OCI-LY7 (cell line): ENCODE data around the gene RRBP1. TPM values are rescaled to one million over a fixed set of nuclear protein-coding genes. Genes with fewer than 3 reads are reported as not detected.

Experiments
- BruUV-seq: library from RNA; stranded (reverse); fragments of 400-500 nt; replicated peaks from 2 replicates; lab custom pipeline; 2021; lab: Mats Ljungman, UMichigan
- CTCF ChIA-PET: fragments of 300-600 bp; sonication (Branson Sonifier 250); formaldehyde crosslinking; loops from one replicate; lab custom pipeline; 2022; ENCODE audit warnings: antibody characterized with exemption; ENCODE audit not compliant: unreplicated experiment; lab: Charles Lee
- POLR2A ChIA-PET: fragments of 300-600 bp; sonication (Branson Sonifier 250); formaldehyde crosslinking; loops from one replicate; lab custom pipeline; 2022; ENCODE audit warnings: antibody characterized with exemption; lab: Charles Lee
- DNase-seq: peaks from one replicate; pipeline ENCODE4 v3.0.0-alpha.2; 2015; ENCODE audit warnings: low spot score
- H2AFZ ChIP-seq: fragments of 200-600 bp; sonication (generic), shearing (Covaris generic); 2 replicates; pipeline ENCODE4 v1.6.1; 2014; ENCODE audit warnings: mild to moderate bottlenecking, antibody characterized with exemption, low read length, moderate library complexity
- H3K27ac ChIP-seq: fragments of 200-600 bp; sonication (generic); 2 replicates; pipeline ENCODE4 v1.5.1; 2014; ENCODE audit warnings: mixed run types, low read depth, mild to moderate bottlenecking, moderate library complexity, low read length, inconsistent platforms; ENCODE audit not compliant: poor library complexity, severe bottlenecking
- H3K36me3 ChIP-seq: fragments of 200-600 bp; sonication (generic); 2 replicates; pipeline ENCODE4 v1.6.1; 2014; ENCODE audit warnings: mild to moderate bottlenecking, antibody characterized with exemption, low read length, moderate library complexity, mixed read lengths; ENCODE audit not compliant: insufficient read depth
- H3K4me1 ChIP-seq: fragments of 200-600 bp; sonication (generic); 2 replicates; pipeline ENCODE4 v1.5.1; 2014; ENCODE audit warnings: mild to moderate bottlenecking, low read length; ENCODE audit not compliant: insufficient read depth, poor library complexity, severe bottlenecking
- H3K4me2 ChIP-seq: fragments of 200-600 bp; sonication (generic); 2 replicates; pipeline ENCODE4 v1.6.1; 2014; ENCODE audit warnings: mild to moderate bottlenecking, low read length
- H3K4me3 ChIP-seq: fragments of 200-600 bp; sonication (generic); 2 replicates; pipeline ENCODE4 v1.5.1; 2014; ENCODE audit warnings: mild to moderate bottlenecking, low read depth, low read length; ENCODE audit not compliant: poor library complexity, severe bottlenecking
- H3K79me2 ChIP-seq: fragments of 200-600 bp; sonication (generic); 2 replicates; pipeline ENCODE4 v1.6.1; 2016; ENCODE audit warnings: low read depth, mild to moderate bottlenecking, low read length, moderate library complexity, mixed read lengths; ENCODE audit not compliant: insufficient read depth
- H3K9me2 ChIP-seq: fragments of 200-600 bp; sonication (generic); 2 replicates; pipeline ENCODE4 v1.6.1; 2016; ENCODE audit warnings: mild to moderate bottlenecking, low read length, mixed read lengths; ENCODE audit not compliant: insufficient read depth
- H3K9me3 ChIP-seq: fragments of 200-600 bp; sonication (generic); 2 replicates; pipeline ENCODE4 v1.6.1; 2014; ENCODE audit warnings: mild to moderate bottlenecking, mixed run types, low read length, mixed read lengths
- H4K20me1 ChIP-seq: fragments of 200-600 bp; sonication (generic); 2 replicates; pipeline ENCODE4 v1.6.1; 2014; ENCODE audit warnings: mild to moderate bottlenecking, antibody characterized with exemption, low read length, moderate library complexity, mixed read lengths; ENCODE audit not compliant: insufficient read depth
- CTCF ChIP-seq: fragments of 200-600 bp; sonication (generic); conservative IDR thresholded peaks from 2 replicates; pipeline ENCODE4 v1.5.1; 2014; ENCODE audit warnings: mild to moderate bottlenecking, antibody characterized with exemption, low read length, moderate library complexity, mixed read lengths
- EZH2phosphoT487 ChIP-seq: fragments of 200-600 bp; sonication (generic); IDR thresholded peaks from 2 replicates; pipeline ENCODE4 v1.6.1; 2018; ENCODE audit warnings: low read depth, borderline replicate concordance, mild to moderate bottlenecking, mixed run types, antibody characterized with exemption, low read length, moderate library complexity, mixed read lengths
- intact Hi-C: fragments of 100-400 bp; cut with micrococcal nuclease; formaldehyde crosslinking; loops from one replicate; pipeline ENCODE4 v1.10.0; 2022; ENCODE audit not compliant: unreplicated experiment
- total RNA-seq, 2 experiments: library from RNA; depleted of rRNA in 1 of 2; stranded (reverse); fragments of >200 nt in 1 of 2; shearing (Covaris generic) in 1 of 2; gene quantifications; 2 replicates each; pipeline ENCODE4 v1.2.3, GENCODE V29; 2014 to 2022

Gene RRBP1
- total RNA-seq, 2 experiments from 2014 or later = 13.6 to 46.3 TPM

GRCh38 chr20:17679941-17680835 is 1.9 kb downstream of the RRBP1 start:
- H3K4me3 ChIP-seq = peak overlapping the region; percentile 74
- no peak for DNase-seq
- ChIA-PET CTCF (interaction anchor here (1.0 kb wide), 1 partner anchor 216 kb away, joined by 4 read pairs; no protein-coding TSS in a partner anchor), POLR2A (no interaction called here)
- H3K27ac ChIP-seq = no peak overlapping the region
- BruUV-seq = no TSS peak
- no peaks in the 10 kb centered on the region for H3K9me3 ChIP-seq
- peaks cover 15% of the 10 kb centered on the region for H3K4me1 ChIP-seq
- H3K36me3 ChIP-seq = peaks cover 5% of the 10 kb centered on the region
- peaks cover 8% of the 10 kb centered on the region for H4K20me1 ChIP-seq
- intact Hi-C loops = no loop called here
- no peaks in the 10 kb centered on the region for H3K9me2 ChIP-seq
- TF ChIP-seq CTCF (no peak), EZH2phosphoT487 (no peak)
- no peak overlapping the region for H2AFZ ChIP-seq
- H3K79me2 ChIP-seq = no peaks in the 10 kb centered on the region
- H3K4me2 ChIP-seq = peak overlapping the region; percentile 75

GRCh38 chr20:17678886-17679285 is 3.2 kb downstream of the RRBP1 start:
- peaks cover 5% of the 10 kb centered on the region for H3K36me3 ChIP-seq
- no peak overlapping the region for H2AFZ ChIP-seq
- POLR2A ChIA-PET = no interaction called here
- peaks cover 8% of the 10 kb centered on the region for H4K20me1 ChIP-seq
- BruUV-seq = no TSS peak
- H3K27ac ChIP-seq = no peak overlapping the region
- H3K4me1 ChIP-seq = peaks cover 15% of the 10 kb centered on the region
- CTCF ChIA-PET = no interaction called here
- H3K9me2 ChIP-seq = no peaks in the 10 kb centered on the region
- DNase-seq = no peak
- H3K4me3 ChIP-seq = no peak overlapping the region
- intact Hi-C loops = no loop called here
- H3K4me2 ChIP-seq = no peak overlapping the region
- H3K79me2 ChIP-seq = no peaks in the 10 kb centered on the region
- no peaks in the 10 kb centered on the region for H3K9me3 ChIP-seq
- no peak for TF ChIP-seq EZH2phosphoT487
- no peak; the same call in 1 of the 2 replicates for TF ChIP-seq CTCF

- Histone ChIP-seq H3K79me2 (no peaks in the 10 kb centered on the region), H2AFZ (no peak overlapping the region), H3K4me2 (no peak overlapping the region), H3K4me1 (peaks cover 15% of the 10 kb centered on the region), H3K27ac (no peak overlapping the region), H3K9me3 (no peaks in the 10 kb centered on the region), H4K20me1 (peaks cover 8% of the 10 kb centered on the region), H3K36me3 (peaks cover 5% of the 10 kb centered on the region), H3K9me2 (no peaks in the 10 kb centered on the region), H3K4me3 (no peak overlapping the region)
- DNase-seq = no peak
- no TSS peak for BruUV-seq
- ChIA-PET POLR2A (no interaction called here), CTCF (no interaction called here)
- no peak for TF ChIP-seq EZH2phosphoT487
- TF ChIP-seq CTCF = no peak
- intact Hi-C loops = no loop called here
These were observed 3.7 kb downstream of the RRBP1 start for GRCh38 chr20:17678295-17678694.
